GM10266 (cell line): ENCODE results near the gene SDC1.
"Not testable (repeated sequence)": the region's sequence is repeated elsewhere in the genome, so short reads cannot be mapped to it uniquely, and the experiment has no call there.

Source experiments
- DNase-seq: peaks from one replicate; pipeline ENCODE4 v3.0.0; 2012; ENCODE audit errors: extremely low spot score
- TF ChIP-seq, protein P1 (sequence below): IDR thresholded peaks from 2 replicates; pipeline ENCODE4 v1.5.1; 2012; ENCODE audit warnings: mild to moderate bottlenecking, low read depth; ENCODE audit not compliant: control insufficient read depth, insufficient read depth; ENCODE audit errors: missing control alignments

SDC1 gene

GRCh38 chr2:20249170-20249569, 24.2 kb upstream of the SDC1 start:
- TF ChIP-seq, protein P1, sequence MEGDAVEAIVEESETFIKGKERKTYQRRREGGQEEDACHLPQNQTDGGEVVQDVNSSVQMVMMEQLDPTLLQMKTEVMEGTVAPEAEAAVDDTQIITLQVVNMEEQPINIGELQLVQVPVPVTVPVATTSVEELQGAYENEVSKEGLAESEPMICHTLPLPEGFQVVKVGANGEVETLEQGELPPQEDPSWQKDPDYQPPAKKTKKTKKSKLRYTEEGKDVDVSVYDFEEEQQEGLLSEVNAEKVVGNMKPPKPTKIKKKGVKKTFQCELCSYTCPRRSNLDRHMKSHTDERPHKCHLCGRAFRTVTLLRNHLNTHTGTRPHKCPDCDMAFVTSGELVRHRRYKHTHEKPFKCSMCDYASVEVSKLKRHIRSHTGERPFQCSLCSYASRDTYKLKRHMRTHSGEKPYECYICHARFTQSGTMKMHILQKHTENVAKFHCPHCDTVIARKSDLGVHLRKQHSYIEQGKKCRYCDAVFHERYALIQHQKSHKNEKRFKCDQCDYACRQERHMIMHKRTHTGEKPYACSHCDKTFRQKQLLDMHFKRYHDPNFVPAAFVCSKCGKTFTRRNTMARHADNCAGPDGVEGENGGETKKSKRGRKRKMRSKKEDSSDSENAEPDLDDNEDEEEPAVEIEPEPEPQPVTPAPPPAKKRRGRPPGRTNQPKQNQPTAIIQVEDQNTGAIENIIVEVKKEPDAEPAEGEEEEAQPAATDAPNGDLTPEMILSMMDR: no peak
- DNase-seq: no peak

- DNase-seq: no peak
Measured at GRCh38 chr2:20247084-20247483, 22.2 kb upstream of the SDC1 start.

DNA sequence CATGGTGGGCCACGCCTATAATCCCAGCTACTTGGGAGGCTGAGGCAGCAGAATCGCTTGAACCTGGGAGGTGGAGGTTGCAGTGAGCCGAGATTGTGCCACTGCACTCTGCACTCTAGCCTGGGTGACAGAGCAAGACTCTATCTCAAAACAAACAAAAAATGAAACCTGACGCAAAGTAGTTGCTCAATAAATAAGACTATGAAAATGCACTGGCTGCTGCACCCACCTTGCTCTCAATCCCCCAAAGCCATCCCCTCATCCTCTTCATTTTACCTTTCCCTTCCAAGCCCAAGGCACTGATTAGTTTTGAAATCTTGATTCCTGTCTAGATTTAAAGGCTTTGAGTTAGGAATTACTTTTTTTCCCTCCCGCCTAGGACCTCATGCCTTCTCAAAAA, 18.7 kb upstream of the SDC1 start:
- not testable (repeated sequence) for DNase-seq

More at GRCh38 chr2:20247084-20247483, 22.2 kb upstream of the SDC1 start:
- TF ChIP-seq, protein P1: no peak

- DNase-seq: no peak
- TF ChIP-seq, protein P1: no peak
Measured at GRCh38 chr2:20242727-20243377, 17.9 kb upstream of the SDC1 start.

DNA sequence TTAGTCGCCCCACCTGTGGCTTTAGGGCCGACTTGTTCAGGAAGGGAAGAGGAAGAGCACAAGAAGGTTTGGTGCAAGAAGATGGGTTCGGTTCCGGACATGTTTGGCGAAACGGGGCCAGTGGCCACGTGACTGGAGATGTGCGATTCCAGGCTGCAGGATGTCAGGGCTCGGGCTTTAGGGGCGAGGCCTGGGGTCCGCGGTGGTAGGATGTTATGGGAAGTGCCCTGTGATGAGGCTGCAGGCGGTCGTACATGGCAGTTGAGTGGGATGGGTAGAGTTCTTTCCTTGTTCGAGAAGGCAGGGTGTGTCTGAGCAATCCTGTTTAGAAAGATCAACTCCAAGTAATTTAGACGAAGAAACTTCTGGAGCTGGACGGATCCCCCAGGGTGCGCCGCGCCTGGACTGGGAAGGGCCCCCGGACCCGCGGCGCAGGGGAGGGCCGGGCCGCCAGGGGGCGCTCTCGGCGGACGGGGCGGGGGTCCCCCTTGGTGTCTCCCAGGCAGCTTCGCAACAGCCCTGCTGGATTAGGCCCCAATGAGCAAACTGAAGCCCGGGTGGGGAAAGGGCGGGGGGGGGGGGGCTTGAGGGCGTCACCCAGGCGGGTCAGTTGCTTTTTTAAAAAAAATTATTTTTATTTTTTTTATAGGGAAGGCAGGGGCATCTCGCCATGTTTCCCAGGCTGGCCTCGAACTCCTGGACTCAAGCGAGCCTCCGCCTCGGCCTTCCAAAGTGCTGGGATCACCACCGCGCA, 17.2 kb upstream of the SDC1 start:
- peak; percentile 73 for DNase-seq
- TF ChIP-seq, protein P1: peak; percentile 60

- DNase-seq: not testable (repeated sequence)
Measured at GRCh38 chr2:20240291-20240690, 15.4 kb upstream of the SDC1 start.

- no peak for DNase-seq
- TF ChIP-seq, protein P1: no peak
Measured at GRCh38 chr2:20236496-20236895, 11.6 kb upstream of the SDC1 start.

- TF ChIP-seq, protein P1: no peak
- DNase-seq: peak; percentile 9
Measured at GRCh38 chr2:20235655-20236305, 10.8 kb upstream of the SDC1 start.

DNA sequence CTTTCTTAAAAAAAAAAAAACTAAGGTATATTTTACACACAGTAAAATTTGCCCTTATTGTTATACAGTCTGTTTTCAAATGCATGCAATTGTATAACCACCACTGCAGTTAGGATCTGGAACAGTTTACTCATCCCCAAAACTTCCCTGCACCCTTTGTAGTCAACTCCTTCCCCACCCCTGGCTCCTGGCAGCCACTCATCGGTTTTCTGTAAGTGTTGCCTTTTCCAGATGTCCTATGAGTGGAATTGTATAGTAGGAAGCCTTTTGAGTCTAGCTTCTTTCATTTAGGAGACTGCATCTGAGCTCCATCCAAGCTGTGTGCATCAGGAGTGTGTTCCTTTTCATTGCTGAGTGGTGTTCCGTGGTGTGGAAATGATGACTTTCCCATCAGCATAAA, 9.7 kb upstream of the SDC1 start:
- not testable (repeated sequence) for DNase-seq
